WTC11 (cell line): ENCODE measurements around the gene FBXO30.

ENCODE experiments used
- NR3C1 ChIP-seq: sonication (generic); formaldehyde crosslinking; conservative IDR thresholded peaks from 2 replicates; pipeline ENCODE4 v1.8.1; 2023; ENCODE audit warnings: low read depth, mild to moderate bottlenecking, missing genetic modification reagents
- SP1 ChIP-seq: sonication (generic); formaldehyde crosslinking; conservative IDR thresholded peaks from 2 replicates; pipeline ENCODE4 v1.8.1; 2022; ENCODE audit warnings: missing genetic modification reagents
- ZBTB21 ChIP-seq: sonication (generic); formaldehyde crosslinking; IDR thresholded peaks from 2 replicates; pipeline ENCODE4 v1.8.1; 2023; ENCODE audit warnings: mild to moderate bottlenecking, missing genetic modification reagents, borderline replicate concordance
- ZNF138 ChIP-seq: sonication (generic); formaldehyde crosslinking; conservative IDR thresholded peaks from 2 replicates; pipeline ENCODE4 v1.8.1; 2022; ENCODE audit warnings: mild to moderate bottlenecking, moderate library complexity, missing genetic modification reagents
- TF ChIP-seq, protein P1 (sequence below): sonication (generic); formaldehyde crosslinking; conservative IDR thresholded peaks from 2 replicates; pipeline ENCODE4 v1.8.1; 2022; ENCODE audit warnings: mild to moderate bottlenecking, missing genetic modification reagents
- TF ChIP-seq, protein P2 (sequence below): fragments of 200-600 bp; IDR thresholded peaks from 2 replicates; pipeline ENCODE4 v1.8.0; 2022; ENCODE audit warnings: antibody characterized with exemption
- TF ChIP-seq, protein P3 (sequence below): sonication (generic); formaldehyde crosslinking; IDR thresholded peaks from 2 replicates; pipeline ENCODE4 v1.8.0; 2022; ENCODE audit warnings: mild to moderate bottlenecking, missing genetic modification reagents

DNA sequence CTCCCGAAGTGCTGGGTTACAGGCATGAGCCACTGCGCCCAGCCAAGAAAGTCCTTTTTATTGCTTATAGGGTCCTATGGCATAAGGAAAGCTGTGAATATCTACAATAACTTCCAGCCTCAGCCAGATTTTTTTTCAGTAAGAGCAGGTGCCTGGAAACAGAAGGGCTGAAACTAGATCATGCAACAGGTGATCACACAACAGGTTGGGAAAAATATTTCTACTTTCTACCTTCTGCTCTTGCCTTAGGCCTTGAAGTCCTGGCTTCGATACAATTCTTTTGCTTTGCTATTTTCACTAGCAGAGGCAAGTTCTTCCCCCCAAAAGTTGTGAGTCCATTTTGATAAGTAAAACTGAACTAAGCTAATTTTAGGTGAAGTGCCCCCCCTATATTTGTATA lies 9.7 kb upstream of the FBXO30 start:
- TF ChIP-seq, protein P1, sequence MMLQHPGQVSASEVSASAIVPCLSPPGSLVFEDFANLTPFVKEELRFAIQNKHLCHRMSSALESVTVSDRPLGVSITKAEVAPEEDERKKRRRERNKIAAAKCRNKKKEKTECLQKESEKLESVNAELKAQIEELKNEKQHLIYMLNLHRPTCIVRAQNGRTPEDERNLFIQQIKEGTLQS (CRISPR knock-in tag) = no peak
- TF ChIP-seq, protein P2, sequence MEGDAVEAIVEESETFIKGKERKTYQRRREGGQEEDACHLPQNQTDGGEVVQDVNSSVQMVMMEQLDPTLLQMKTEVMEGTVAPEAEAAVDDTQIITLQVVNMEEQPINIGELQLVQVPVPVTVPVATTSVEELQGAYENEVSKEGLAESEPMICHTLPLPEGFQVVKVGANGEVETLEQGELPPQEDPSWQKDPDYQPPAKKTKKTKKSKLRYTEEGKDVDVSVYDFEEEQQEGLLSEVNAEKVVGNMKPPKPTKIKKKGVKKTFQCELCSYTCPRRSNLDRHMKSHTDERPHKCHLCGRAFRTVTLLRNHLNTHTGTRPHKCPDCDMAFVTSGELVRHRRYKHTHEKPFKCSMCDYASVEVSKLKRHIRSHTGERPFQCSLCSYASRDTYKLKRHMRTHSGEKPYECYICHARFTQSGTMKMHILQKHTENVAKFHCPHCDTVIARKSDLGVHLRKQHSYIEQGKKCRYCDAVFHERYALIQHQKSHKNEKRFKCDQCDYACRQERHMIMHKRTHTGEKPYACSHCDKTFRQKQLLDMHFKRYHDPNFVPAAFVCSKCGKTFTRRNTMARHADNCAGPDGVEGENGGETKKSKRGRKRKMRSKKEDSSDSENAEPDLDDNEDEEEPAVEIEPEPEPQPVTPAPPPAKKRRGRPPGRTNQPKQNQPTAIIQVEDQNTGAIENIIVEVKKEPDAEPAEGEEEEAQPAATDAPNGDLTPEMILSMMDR = no peak
- TF ChIP-seq NR3C1 (CRISPR knock-in tag) (no peak), ZNF138 (CRISPR knock-in tag) (no peak), SP1 (no peak), ZBTB21 (CRISPR knock-in tag) (no peak)
- TF ChIP-seq, protein P3, sequence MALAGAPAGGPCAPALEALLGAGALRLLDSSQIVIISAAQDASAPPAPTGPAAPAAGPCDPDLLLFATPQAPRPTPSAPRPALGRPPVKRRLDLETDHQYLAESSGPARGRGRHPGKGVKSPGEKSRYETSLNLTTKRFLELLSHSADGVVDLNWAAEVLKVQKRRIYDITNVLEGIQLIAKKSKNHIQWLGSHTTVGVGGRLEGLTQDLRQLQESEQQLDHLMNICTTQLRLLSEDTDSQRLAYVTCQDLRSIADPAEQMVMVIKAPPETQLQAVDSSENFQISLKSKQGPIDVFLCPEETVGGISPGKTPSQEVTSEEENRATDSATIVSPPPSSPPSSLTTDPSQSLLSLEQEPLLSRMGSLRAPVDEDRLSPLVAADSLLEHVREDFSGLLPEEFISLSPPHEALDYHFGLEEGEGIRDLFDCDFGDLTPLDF (CRISPR knock-in tag) = no peak
